Activated CD4-positive, alpha-beta T cell treated with anti-CD3 and anti-CD28 coated beads for 4 hours (primary cell): Measurements from ENCODE around the gene C20orf141.
"Not testable (repeated sequence)": the region's sequence is repeated elsewhere in the genome, so short reads cannot be mapped to it uniquely, and the experiment has no call there.

ENCODE experiments used
- DNase-seq, 2 donors: peaks; one replicate each; pipeline ENCODE4 v3.0.0-alpha.2; 2020

C20orf141 gene

GRCh38 chr20:2799688-2800520, 14.9 kb upstream of the C20orf141 start:
- no peak for DNase-seq

GRCh38 chr20:2800521-2801285, 14.1 kb upstream of the C20orf141 start, which contains the start of gene CPXM1:
TSS of gene CPXM1 (minus strand) at chr20:2800627. CDS start at chr20:2800572, 55 bp downstream.
- no peak for DNase-seq

- DNase-seq: no peak
Observed at GRCh38 chr20:2801286-2801728, 13.5 kb upstream of the C20orf141 start.

GRCh38 chr20:2804041-2804828, 10.6 kb upstream of the C20orf141 start:
- DNase-seq: no peak

GRCh38 chr20:2804852-2805688, 9.7 kb upstream of the C20orf141 start:
- no peak for DNase-seq

- DNase-seq: no peak
Observed at GRCh38 chr20:2805689-2806350, 9.0 kb upstream of the C20orf141 start.

GRCh38 chr20:2806351-2806701, 8.5 kb upstream of the C20orf141 start:
- no peak for DNase-seq

- DNase-seq: no peak
Observed at GRCh38 chr20:2807019-2807418, 7.8 kb upstream of the C20orf141 start.

GRCh38 chr20:2807929-2808328, 6.9 kb upstream of the C20orf141 start:
- DNase-seq: not testable (repeated sequence)

GRCh38 chr20:2809690-2810089, 5.1 kb upstream of the C20orf141 start:
- no peak for DNase-seq

GRCh38 chr20:2812189-2812588, 2.6 kb upstream of the C20orf141 start:
- DNase-seq: no peak

- DNase-seq: no peak
Observed at GRCh38 chr20:2814076-2814475, 711 bp upstream of the C20orf141 start.

- no peak for DNase-seq
Observed at GRCh38 chr20:2815242-2815900, 584 bp downstream of the C20orf141 start.

- DNase-seq: no peak
Observed at GRCh38 chr20:2816030-2816582, 1.3 kb downstream of the C20orf141 start, which contains the start of gene TMEM239. TSS of gene TMEM239 (plus strand) at chr20:2816364. CDS start at chr20:2816555, 191 bp downstream.

GRCh38 chr20:2816583-2817340, 2.0 kb downstream of the C20orf141 start:
- no peak for DNase-seq

GRCh38 chr20:2817341-2817726, 2.5 kb downstream of the C20orf141 start:
- DNase-seq: no peak

- DNase-seq: no peak
Observed at GRCh38 chr20:2817891-2818595, 3.3 kb downstream of the C20orf141 start.

- no peak for DNase-seq
Observed at GRCh38 chr20:2820084-2820895, 5.5 kb downstream of the C20orf141 start.
